ENCODE data around the gene FIBP. TPM values are rescaled to one million over a fixed set of nuclear protein-coding genes. Genes with fewer than 3 reads are reported as not detected.
A peak's percentile ranks its signal among the peaks of the same experiment; 100 is the strongest.

Gene FIBP
- total RNA-seq, 1 experiment from 2014 or later, result 93.1 TPM

GRCh38 chr11:65890324-65891218, 2.3 kb upstream of the FIBP start, which contains the start of gene CCDC85B (continued):
- TF ChIP-seq NR3C1 (CRISPR knock-in tag; conservative IDR thresholded peaks at IDR 0.05; ENCODE audit: low read depth), result 0 out of 2 replicates have a peak, but pooled peaks have one; percentile 55
- peak; percentile 87; the same call in 1 of the 2 replicates for TF ChIP-seq ETV6 (CRISPR knock-in tag; IDR thresholded peaks at IDR 0.05)
- peak; percentile 93; the same call in 1 of the 2 replicates for TF ChIP-seq KAT7 (CRISPR knock-in tag; IDR thresholded peaks at IDR 0.05; ENCODE audit: borderline replicate concordance)
- peak; percentile 91; the same call in 1 of the 2 replicates for TF ChIP-seq ZNF138 (CRISPR knock-in tag; conservative IDR thresholded peaks at IDR 0.05)
- TF ChIP-seq ZNF263 (CRISPR knock-in tag; IDR thresholded peaks at IDR 0.05; ENCODE audit: low read depth), result peak; percentile 18; the same call in 1 of the 2 replicates
- TF ChIP-seq NR2C2 (CRISPR knock-in tag; IDR thresholded peaks at IDR 0.05), result no peak
- peak; percentile 56; the same call in 1 of the 2 replicates for TF ChIP-seq GABPB1 (CRISPR knock-in tag; IDR thresholded peaks at IDR 0.05)
- no peak for TF ChIP-seq ERG (CRISPR knock-in tag; IDR thresholded peaks at IDR 0.05)
- no peak for TF ChIP-seq ZNF121 (CRISPR knock-in tag; IDR thresholded peaks at IDR 0.05)
- TF ChIP-seq NFYB (CRISPR knock-in tag; conservative IDR thresholded peaks at IDR 0.05; ENCODE audit: low read depth), result peak; percentile 43; the same call in 1 of the 2 replicates
- TF ChIP-seq GRHL2 (CRISPR knock-in tag; IDR thresholded peaks at IDR 0.05; ENCODE audit: insufficient replicate concordance, severe bottlenecking), result no peak
- peak; percentile 23; the same call in 1 of the 2 replicates for TF ChIP-seq HMGXB4 (CRISPR knock-in tag; IDR thresholded peaks at IDR 0.05)
- no peak for TF ChIP-seq E2F1 (CRISPR knock-in tag; IDR thresholded peaks at IDR 0.05)
- TF ChIP-seq CBFB (CRISPR knock-in tag; IDR thresholded peaks at IDR 0.05; ENCODE audit: low read depth), result peak; percentile 88; the same call in 1 of the 2 replicates
- peak; percentile 87 for TF ChIP-seq E2F5 (CRISPR knock-in tag; IDR thresholded peaks at IDR 0.05)
- TF ChIP-seq TCF7 (CRISPR knock-in tag; IDR thresholded peaks at IDR 0.05; ENCODE audit: low read depth), result peak; percentile 69; the same call in 1 of the 2 replicates
- TF ChIP-seq FOXJ3 (CRISPR knock-in tag; IDR thresholded peaks at IDR 0.05; ENCODE audit: borderline replicate concordance), result no peak
- TF ChIP-seq MAX (CRISPR knock-in tag; IDR thresholded peaks at IDR 0.05), result peak; percentile 93; the same call in 1 of the 2 replicates
- TF ChIP-seq FOXP1 (CRISPR knock-in tag; IDR thresholded peaks at IDR 0.05; ENCODE audit: borderline replicate concordance), result peak; percentile 98
- TF ChIP-seq NFE2L1 (CRISPR knock-in tag; IDR thresholded peaks at IDR 0.05), result peak; percentile 80; the same call in 1 of the 2 replicates
- TF ChIP-seq ESRRA (CRISPR knock-in tag; IDR thresholded peaks at IDR 0.05; ENCODE audit: borderline replicate concordance), result peak; percentile 89; the same call in 1 of the 2 replicates
- TF ChIP-seq IRF1 (CRISPR knock-in tag; IDR thresholded peaks at IDR 0.05), result peak; percentile 56; the same call in 1 of the 2 replicates
- TF ChIP-seq SMAD3 (CRISPR knock-in tag; IDR thresholded peaks at IDR 0.05; ENCODE audit: borderline replicate concordance), result peak; percentile 91; the same call in 1 of the 2 replicates
- peak; percentile 97 for TF ChIP-seq SP1 (CRISPR knock-in tag; conservative IDR thresholded peaks at IDR 0.05)
- TF ChIP-seq ATF3 (CRISPR knock-in tag; conservative IDR thresholded peaks at IDR 0.05), result no peak
- peak; percentile 71 for TF ChIP-seq ARID4B (CRISPR knock-in tag; IDR thresholded peaks at IDR 0.05; ENCODE audit: borderline replicate concordance)
